GM19240 (cell line): ENCODE data around the gene SLAMF1.
"Not testable (repeated sequence)": the region's sequence is repeated elsewhere in the genome, so short reads cannot be mapped to it uniquely, and the experiment has no call there.

Experiments used
- DNase-seq: peaks from one replicate; pipeline ENCODE4 v3.0.0; 2011; ENCODE audit warnings: low spot score; ENCODE audit not compliant: insufficient read length

SLAMF1 gene

GRCh38 chr1:160563230-160563629 is 83.6 kb downstream of the SLAMF1 start:
- DNase-seq, result not testable (repeated sequence)

- DNase-seq, result not testable (repeated sequence)
These were observed 84.1 kb downstream of the SLAMF1 start for GRCh38 chr1:160562745-160563144.

- DNase-seq, result no peak
These were observed 86.0 kb downstream of the SLAMF1 start for GRCh38 chr1:160560806-160561205.

GRCh38 chr1:160560045-160560705 is 86.7 kb downstream of the SLAMF1 start:
- no peak for DNase-seq

- not testable (repeated sequence) for DNase-seq
These were observed 87.4 kb downstream of the SLAMF1 start for GRCh38 chr1:160559437-160559836.

GRCh38 chr1:160558660-160559380 is 88.0 kb downstream of the SLAMF1 start:
- no peak for DNase-seq
